Ascending aorta (tissue), 2 donors: ENCODE measurements around the gene CRYBB1. TPM values are rescaled to one million over a fixed set of nuclear protein-coding genes. Genes with fewer than 3 reads are reported as not detected.

Experiments
- DNase-seq, 2 donors: peaks; one replicate each; pipeline ENCODE4 v3.0.0-alpha.2; 2019; ENCODE audit warnings: low spot score in 2 of 2
- H3K27ac ChIP-seq, 2 donors: fragments of 200-600 bp; sonication (generic); one replicate each; pipeline ENCODE4 v1.5.1; 2016 to 2017; ENCODE audit warnings: mild to moderate bottlenecking in 1 of 2
- H3K27me3 ChIP-seq: fragments of 200-600 bp; sonication (generic); one replicate; pipeline ENCODE4 v1.5.1; 2017
- H3K36me3 ChIP-seq, 2 donors: fragments of 200-600 bp; sonication (generic); one replicate each; pipeline ENCODE4 v1.5.1; 2016
- H3K4me1 ChIP-seq, 2 donors: fragments of 200-600 bp; sonication (generic); one replicate each; pipeline ENCODE4 v1.5.1; 2016 to 2017; ENCODE audit warnings: mild to moderate bottlenecking in 1 of 2
- H3K4me3 ChIP-seq, 2 donors: fragments of 200-600 bp; sonication (generic); one replicate each; pipeline ENCODE4 v1.5.1; 2016 to 2017; ENCODE audit warnings: mild to moderate bottlenecking in 1 of 2
- H3K9me3 ChIP-seq, 2 donors: fragments of 200-600 bp; sonication (generic); one replicate each; pipeline ENCODE4 v1.5.1; 2016
- intact Hi-C: fragments of 100-400 bp; cut with DNase I; formaldehyde crosslinking; loops from one replicate; pipeline ENCODE4 v1.15.1; 2023
- total RNA-seq: library from RNA; depleted of rRNA; stranded (reverse); fragments of >200 nt; gene quantifications from one replicate; pipeline ENCODE4 v1.1.0, GENCODE V29; 2016
- TF ChIP-seq, protein P1 (sequence below), 3 experiments: fragments of 200-600 bp in 2 of 3; fragments of 450-650 bp in 1 of 3; sonication (generic) in 2 of 3; IDR thresholded peaks; one replicate each; pipeline ENCODE4 v1.5.1; 2016 to 2019; ENCODE audit warnings: antibody characterized with exemption in 3 of 3, mild to moderate bottlenecking in 1 of 3, moderate library complexity in 1 of 3

The CRYBB1 gene
- total RNA-seq, 1 donor from 2014 or later = 7.3 TPM

DNA sequence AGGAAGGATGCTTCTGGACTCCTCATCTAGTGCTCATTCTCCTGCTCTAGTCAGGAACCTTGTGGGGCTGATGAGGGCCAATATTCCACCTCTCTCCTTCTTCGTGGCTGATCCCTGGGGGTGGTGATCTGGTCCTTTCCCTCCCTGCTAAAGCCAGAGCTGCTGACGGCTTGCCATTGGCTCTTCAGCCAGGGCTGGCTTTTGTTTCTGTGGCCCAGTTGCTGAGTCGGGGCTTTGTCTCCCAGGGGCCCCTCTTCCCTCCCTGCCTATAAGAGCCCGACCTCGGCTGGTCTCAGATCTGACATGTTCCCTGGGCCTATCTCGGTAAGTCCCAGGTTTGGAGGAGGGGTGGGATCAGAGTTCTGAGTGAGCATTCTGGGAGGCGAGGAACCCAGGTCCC, 3.8 kb upstream of the CRYBB1 start, which contains the start of gene CRYBA4:
Gene CRYBA4 (plus strand): TSS at position 301 of the 400 bp plus-strand sequence. CDS start 634 bp downstream, outside the sequence.
- DNase-seq = no peak
- TF ChIP-seq, protein P1, sequence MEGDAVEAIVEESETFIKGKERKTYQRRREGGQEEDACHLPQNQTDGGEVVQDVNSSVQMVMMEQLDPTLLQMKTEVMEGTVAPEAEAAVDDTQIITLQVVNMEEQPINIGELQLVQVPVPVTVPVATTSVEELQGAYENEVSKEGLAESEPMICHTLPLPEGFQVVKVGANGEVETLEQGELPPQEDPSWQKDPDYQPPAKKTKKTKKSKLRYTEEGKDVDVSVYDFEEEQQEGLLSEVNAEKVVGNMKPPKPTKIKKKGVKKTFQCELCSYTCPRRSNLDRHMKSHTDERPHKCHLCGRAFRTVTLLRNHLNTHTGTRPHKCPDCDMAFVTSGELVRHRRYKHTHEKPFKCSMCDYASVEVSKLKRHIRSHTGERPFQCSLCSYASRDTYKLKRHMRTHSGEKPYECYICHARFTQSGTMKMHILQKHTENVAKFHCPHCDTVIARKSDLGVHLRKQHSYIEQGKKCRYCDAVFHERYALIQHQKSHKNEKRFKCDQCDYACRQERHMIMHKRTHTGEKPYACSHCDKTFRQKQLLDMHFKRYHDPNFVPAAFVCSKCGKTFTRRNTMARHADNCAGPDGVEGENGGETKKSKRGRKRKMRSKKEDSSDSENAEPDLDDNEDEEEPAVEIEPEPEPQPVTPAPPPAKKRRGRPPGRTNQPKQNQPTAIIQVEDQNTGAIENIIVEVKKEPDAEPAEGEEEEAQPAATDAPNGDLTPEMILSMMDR (IDR thresholded peaks at IDR 0.05) = no peak
- no peak within 1 kb of the TSS for H3K4me3 ChIP-seq
- H3K27me3 ChIP-seq = no peaks in the 10 kb centered on the region
- no peaks in the 10 kb centered on the region for H3K36me3 ChIP-seq
- intact Hi-C loops = no loop called here
- H3K4me1 ChIP-seq = no peaks in the 10 kb centered on the region
- no peak within 1 kb of the TSS for H3K27ac ChIP-seq
- H3K9me3 ChIP-seq = no peaks in the 10 kb centered on the region

DNA sequence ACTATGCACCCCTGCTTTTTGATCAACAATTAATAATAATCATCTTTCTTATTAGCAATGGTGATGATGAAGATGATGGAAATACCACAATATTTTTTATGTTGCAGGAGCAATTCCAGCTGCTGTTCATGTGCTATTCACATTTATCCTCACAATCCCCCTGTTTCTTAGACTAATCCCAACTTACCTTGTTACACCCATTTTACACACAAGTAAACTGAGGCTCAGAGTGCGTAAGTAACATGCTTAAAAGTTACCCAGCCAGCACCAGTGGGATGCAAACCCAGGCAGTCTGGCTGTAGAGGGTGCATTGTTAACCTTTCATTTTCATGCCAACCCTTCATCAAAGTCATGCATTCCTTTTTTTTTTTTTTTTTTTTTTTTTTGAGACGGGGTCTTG, 2.4 kb upstream of the CRYBB1 start:
- H3K4me3 ChIP-seq = no peak overlapping the region
- intact Hi-C loops = no loop called here
- no peaks in the 10 kb centered on the region for H3K9me3 ChIP-seq
- TF ChIP-seq, protein P1 (IDR thresholded peaks at IDR 0.05) = no peak
- no peaks in the 10 kb centered on the region for H3K4me1 ChIP-seq
- DNase-seq = no peak
- H3K27me3 ChIP-seq = no peaks in the 10 kb centered on the region
- H3K27ac ChIP-seq = no peak overlapping the region
- H3K36me3 ChIP-seq = no peaks in the 10 kb centered on the region

DNA sequence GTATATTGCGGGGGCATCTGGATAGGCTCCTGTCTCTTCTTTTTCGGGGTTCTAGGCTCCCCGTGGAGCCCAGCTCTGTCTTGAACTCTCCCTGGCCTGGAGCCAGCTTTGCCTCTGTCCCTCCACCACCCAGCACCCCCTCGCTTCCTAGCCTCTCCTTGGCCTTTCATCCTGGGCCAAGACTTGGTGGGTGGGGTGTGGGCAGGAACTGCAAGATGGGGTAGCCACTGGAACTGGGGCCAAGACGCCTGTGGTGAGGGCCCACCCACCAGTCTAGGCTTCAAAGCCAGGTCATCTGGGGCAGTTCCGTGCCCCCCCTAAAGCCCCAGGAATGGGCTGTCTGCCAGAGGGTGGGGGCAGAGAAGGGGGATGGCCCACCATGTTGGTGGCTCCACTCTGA, 1.7 kb upstream of the CRYBB1 start:
- no peak for DNase-seq
- Histone ChIP-seq H3K27me3 (no peaks in the 10 kb centered on the region), H3K9me3 (no peaks in the 10 kb centered on the region), H3K4me1 (no peaks in the 10 kb centered on the region), H3K36me3 (no peaks in the 10 kb centered on the region), H3K27ac (no peak overlapping the region), H3K4me3 (no peak overlapping the region)
- TF ChIP-seq, protein P1 (IDR thresholded peaks at IDR 0.05) = no peak
- intact Hi-C loops = no loop called here

DNA sequence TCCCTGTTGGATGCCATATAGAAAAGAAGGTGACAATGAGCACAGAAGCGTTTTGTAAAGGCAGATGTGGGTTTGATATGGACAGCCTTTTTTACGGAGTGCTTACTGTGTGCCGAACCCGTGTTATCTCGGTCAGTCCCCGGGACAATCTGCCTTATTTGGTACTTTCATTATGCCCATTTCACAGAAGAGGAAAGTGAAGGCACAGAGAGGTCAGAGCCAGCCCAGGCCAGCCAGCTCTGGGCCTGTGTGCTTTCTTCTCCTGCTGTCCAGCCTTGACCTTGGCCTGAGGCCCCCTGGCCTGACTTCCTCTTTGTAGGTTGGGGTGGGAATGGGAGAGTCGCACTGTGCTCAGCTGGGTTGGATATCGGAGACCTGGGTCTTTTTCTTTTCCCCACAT, 628 bp upstream of the CRYBB1 start:
- intact Hi-C loops = no loop called here
- no peak for DNase-seq
- TF ChIP-seq, protein P1 (IDR thresholded peaks at IDR 0.05) = no peak
- Histone ChIP-seq H3K4me3 (no peak overlapping the region), H3K27me3 (no peaks in the 10 kb centered on the region), H3K9me3 (no peaks in the 10 kb centered on the region), H3K36me3 (no peaks in the 10 kb centered on the region), H3K4me1 (no peaks in the 10 kb centered on the region), H3K27ac (no peak overlapping the region)

DNA sequence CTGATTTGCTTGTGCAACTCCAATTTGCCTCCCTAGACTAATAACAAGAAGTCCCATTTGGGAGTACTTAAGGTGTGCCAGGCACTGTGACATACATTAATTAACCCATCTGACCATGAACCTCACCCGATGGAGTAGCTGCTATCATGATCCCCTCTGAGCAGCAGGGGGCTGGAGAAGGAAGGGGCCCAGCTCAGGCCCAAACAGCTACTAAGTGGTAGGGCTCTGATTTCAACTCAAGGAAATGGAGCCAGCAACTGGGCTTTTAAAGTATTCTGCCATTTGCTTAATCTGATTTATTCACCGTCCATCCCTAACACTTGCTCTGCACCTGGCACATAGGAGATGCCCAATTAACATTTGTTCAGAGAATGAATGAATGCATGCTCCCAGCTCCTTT, 1.2 kb downstream of the CRYBB1 start:
- TF ChIP-seq, protein P1 (IDR thresholded peaks at IDR 0.05) = no peak
- no peak overlapping the region for H3K27ac ChIP-seq
- no peak for DNase-seq
- no peak overlapping the region for H3K4me3 ChIP-seq
- no peaks in the 10 kb centered on the region for H3K9me3 ChIP-seq
- no peaks in the 10 kb centered on the region for H3K27me3 ChIP-seq
- intact Hi-C loops = no loop called here
- H3K36me3 ChIP-seq = no peaks in the 10 kb centered on the region
- no peaks in the 10 kb centered on the region for H3K4me1 ChIP-seq

GRCh38 chr22:26615830-26616435, 1.9 kb downstream of the CRYBB1 start:
- Histone ChIP-seq H3K27ac (no peak overlapping the region), H3K36me3 (no peaks in the 10 kb centered on the region), H3K4me1 (no peaks in the 10 kb centered on the region), H3K27me3 (no peaks in the 10 kb centered on the region), H3K9me3 (no peaks in the 10 kb centered on the region), H3K4me3 (no peak overlapping the region)
- TF ChIP-seq, protein P1 (IDR thresholded peaks at IDR 0.05) = no peak
- DNase-seq = no peak
- intact Hi-C loops = no loop called here
